Activated naive CD8-positive, alpha-beta T cell treated with anti-CD3 and anti-CD28 coated beads, Interleukin-2, amount 50 U/mL, for 16 hours (primary cell): ENCODE results near the gene FYN.
A peak's percentile ranks its signal among the peaks of the same experiment; 100 is the strongest.
"Not testable (repeated sequence)": the region's sequence is repeated elsewhere in the genome, so short reads cannot be mapped to it uniquely, and the experiment has no call there.

Source experiments
- DNase-seq: peaks from one replicate; pipeline ENCODE4 v3.0.0-alpha.2; 2020; ENCODE audit warnings: low read depth, low spot score

The FYN gene

GRCh38 chr6:111873178-111874024 is at the start of gene FYN:
Gene FYN (minus strand): TSS chr6:111873452. CDS start chr6:111720051, 153,401 bp downstream.
- DNase-seq: peak; percentile 99

- no peak for DNase-seq
Measured at GRCh38 chr6:111922454-111923297, 49.4 kb upstream of the FYN start.

GRCh38 chr6:111921103-111921502 is 47.9 kb upstream of the FYN start:
- no peak for DNase-seq

- DNase-seq: no peak
Measured at GRCh38 chr6:111920578-111920977, 47.3 kb upstream of the FYN start.

GRCh38 chr6:111918825-111919224 is 45.6 kb upstream of the FYN start:
- DNase-seq: no peak

GRCh38 chr6:111916747-111917146 is 43.5 kb upstream of the FYN start:
- DNase-seq: no peak

- DNase-seq: no peak
Measured at GRCh38 chr6:111914617-111915016, 41.4 kb upstream of the FYN start.

GRCh38 chr6:111912904-111913303 is 39.7 kb upstream of the FYN start:
- DNase-seq: no peak

GRCh38 chr6:111911428-111911827 is 38.2 kb upstream of the FYN start:
- DNase-seq: no peak

GRCh38 chr6:111909238-111909637 is 36.0 kb upstream of the FYN start:
- DNase-seq: no peak

- not testable (repeated sequence) for DNase-seq
Measured at GRCh38 chr6:111908365-111908764, 35.1 kb upstream of the FYN start.

- DNase-seq: no peak
Measured at GRCh38 chr6:111900735-111901134, 27.5 kb upstream of the FYN start.

- no peak for DNase-seq
Measured at GRCh38 chr6:111899531-111899930, 26.3 kb upstream of the FYN start.

GRCh38 chr6:111898452-111898851 is 25.2 kb upstream of the FYN start:
- no peak for DNase-seq

GRCh38 chr6:111894951-111895350 is 21.7 kb upstream of the FYN start:
- no peak for DNase-seq

- no peak for DNase-seq
Measured at GRCh38 chr6:111894272-111894671, 21.0 kb upstream of the FYN start.

GRCh38 chr6:111892431-111892830 is 19.2 kb upstream of the FYN start:
- no peak for DNase-seq

- DNase-seq: no peak
Measured at GRCh38 chr6:111890988-111891387, 17.7 kb upstream of the FYN start.

- no peak for DNase-seq
Measured at GRCh38 chr6:111888928-111889695, 15.9 kb upstream of the FYN start.

GRCh38 chr6:111886793-111887192 is 13.5 kb upstream of the FYN start:
- DNase-seq: not testable (repeated sequence)

GRCh38 chr6:111885373-111886027 is 12.2 kb upstream of the FYN start:
- no peak for DNase-seq
